Measurements from ENCODE around the gene NUDCD3.

- TF ChIP-seq CTCF (conservative IDR thresholded peaks at IDR 0.05; ENCODE audit: low read depth, low read length) (no peak), EZH2 (IDR thresholded peaks at IDR 0.05; ENCODE audit: low read length, unreplicated experiment) (no peak), EZH2phosphoT487 (IDR thresholded peaks at IDR 0.05; ENCODE audit: borderline replicate concordance, low read length) (no peak)
Measured at GRCh38 chr7:44497155-44498027, 6.9 kb upstream of the NUDCD3 start.

All from PC-3 (cell line).